GM21515 (cell line): Measurements from ENCODE around the gene MARVELD3.

ENCODE experiments used
- ATAC-seq: cut with Tn5 transposase; IDR thresholded peaks from one replicate; pipeline ENCODE4 v1.9.1; 2021; ENCODE audit not compliant: unreplicated experiment

MARVELD3 gene

DNA sequence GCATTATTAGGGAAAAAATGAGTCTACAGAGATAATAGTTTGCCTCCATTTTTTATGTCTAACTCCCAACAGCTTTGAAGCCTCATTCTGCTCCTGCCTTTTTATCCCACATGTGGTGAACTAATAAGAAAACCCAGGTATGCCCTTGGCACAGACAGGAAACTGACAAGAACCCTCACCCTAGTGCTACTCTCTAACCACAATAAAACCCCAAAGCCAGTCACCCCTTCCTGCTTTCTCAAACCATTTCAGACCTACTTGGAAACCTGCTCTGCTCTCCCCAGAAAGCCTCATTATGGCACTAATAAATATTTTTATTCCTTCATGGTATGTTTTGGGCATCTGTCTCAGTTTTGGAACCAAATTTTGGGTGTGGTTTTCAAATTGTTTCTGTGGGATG, 3.9 kb upstream of the MARVELD3 start:
- no peak for ATAC-seq

DNA sequence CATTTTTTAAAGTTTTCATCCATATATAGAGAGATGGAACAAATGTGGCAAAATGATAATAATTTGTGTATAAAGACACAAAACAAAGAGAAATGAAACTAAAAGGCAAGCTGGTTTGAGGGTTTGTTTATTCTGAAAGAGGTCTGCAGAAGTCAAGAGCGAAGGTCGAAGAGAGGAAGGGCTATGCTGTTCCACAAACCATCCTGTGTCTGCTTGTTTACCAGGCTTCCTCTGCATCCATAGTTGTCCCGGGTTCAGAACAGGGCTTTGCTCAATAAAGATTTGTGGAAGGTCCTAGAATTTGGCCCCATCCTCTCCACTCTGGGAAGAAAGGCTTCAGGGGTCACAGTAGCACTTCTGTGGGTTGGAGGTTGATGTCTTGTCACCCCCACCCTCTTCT, 2.4 kb upstream of the MARVELD3 start:
- no peak for ATAC-seq

GRCh38 chr16:71625113-71625850, 702 bp upstream of the MARVELD3 start:
- no peak for ATAC-seq

DNA sequence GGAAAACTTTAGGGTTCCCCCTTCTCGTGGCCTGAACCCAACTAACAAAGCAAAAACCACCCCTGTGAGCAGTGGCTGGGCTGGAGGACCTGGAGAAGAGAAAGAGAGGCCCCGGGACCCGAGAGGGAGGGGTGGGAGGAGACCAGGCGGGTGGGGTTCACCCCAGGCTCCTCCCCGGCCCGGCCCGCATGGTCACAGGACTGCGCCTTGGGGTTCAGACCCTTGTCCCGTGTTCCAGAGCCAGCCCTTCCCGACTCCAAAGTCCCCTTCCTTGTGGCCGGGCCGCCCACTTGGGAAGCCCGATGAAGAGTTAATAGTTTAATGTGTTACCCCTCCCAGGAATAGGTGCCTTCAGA, 852 bp downstream of the MARVELD3 start:
- ATAC-seq: no peak

DNA sequence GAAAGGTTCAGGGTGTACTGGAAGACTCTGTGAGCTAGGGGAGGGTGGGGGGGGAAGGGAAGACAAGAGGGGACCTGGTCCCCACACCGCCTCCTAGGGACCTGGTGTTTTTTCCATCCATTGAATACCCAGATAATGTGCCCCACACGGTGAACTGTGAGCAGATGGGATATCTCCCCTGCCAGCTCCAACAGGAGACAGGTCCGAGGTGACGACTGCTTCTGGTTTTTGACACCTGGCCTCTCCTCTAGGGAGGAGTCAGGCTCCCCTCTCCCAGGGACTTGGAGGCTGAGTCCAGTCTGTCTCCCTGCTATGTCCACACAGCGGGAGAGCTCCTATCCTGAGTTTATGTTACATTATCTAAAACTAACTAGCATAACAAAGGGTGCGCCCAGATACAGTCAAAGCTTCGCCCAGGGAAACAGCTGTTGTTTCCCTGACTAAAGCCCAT, 1.8 kb downstream of the MARVELD3 start:
- ATAC-seq: no peak

GRCh38 chr16:71628810-71629209, 2.8 kb downstream of the MARVELD3 start:
- no peak for ATAC-seq

- no peak for ATAC-seq
Measured at GRCh38 chr16:71629278-71630016, 3.5 kb downstream of the MARVELD3 start.

DNA sequence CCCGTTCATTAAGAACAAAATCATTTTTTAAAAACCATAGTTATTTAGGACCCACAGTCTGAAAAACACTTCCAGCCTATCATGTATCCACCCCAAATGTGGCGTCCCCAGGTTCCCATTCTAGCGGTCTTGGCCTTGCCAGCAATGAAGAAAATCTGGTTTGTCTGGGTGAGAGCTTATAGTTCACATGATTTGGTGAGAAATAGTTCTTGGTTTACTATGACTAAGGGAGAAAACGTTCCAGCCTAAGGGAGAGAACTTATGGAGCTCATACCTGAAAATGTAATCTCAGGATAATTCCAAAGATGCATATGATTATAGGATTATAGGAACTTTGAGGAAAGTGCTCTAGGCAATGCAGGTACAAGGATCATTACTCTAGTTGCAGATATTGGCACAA, 4.8 kb downstream of the MARVELD3 start:
- ATAC-seq: no peak

GRCh38 chr16:71631776-71632175, 5.8 kb downstream of the MARVELD3 start:
- no peak for ATAC-seq

- no peak for ATAC-seq
Measured at GRCh38 chr16:71635632-71636031, 9.6 kb downstream of the MARVELD3 start.

- no peak for ATAC-seq
Measured at GRCh38 chr16:71637398-71637797, 11.4 kb downstream of the MARVELD3 start.

DNA sequence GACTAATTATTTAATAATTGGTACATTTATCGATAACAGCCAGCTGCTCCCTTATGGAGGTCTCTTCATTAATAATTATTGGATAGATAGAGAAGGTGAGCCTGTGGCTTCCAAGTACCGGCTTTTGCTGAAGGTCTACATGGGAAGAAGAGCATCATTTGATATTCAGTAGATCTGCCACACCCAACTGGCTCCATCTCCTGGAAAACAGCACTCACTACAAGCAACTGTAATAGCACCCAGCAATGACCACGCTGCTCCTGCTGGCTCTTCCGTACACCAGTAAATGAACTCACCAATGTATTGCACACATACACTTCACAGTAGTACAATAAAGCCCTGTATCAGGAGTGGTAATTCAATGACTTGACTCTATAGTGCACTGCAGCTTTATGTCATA, 19.5 kb downstream of the MARVELD3 start:
- no peak for ATAC-seq

DNA sequence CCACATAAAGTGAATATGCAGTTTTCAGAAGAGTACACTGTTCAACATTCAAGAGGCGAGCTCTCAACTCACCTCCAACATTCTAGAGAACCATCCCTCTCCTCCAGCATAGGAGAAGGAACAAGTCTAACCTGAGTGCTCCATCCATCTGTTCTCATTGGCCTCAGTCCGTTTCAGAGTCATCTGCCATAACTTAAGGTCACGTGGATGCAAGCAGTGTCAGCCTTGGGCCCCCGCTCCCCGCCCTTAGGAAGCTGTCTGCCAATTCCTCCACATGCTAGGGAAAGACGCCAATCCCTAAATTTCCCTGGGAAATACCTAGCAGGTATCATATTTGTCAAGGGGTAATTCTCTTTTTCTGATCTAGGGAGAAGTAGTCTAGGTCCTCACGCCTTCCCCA, 21.4 kb downstream of the MARVELD3 start:
- ATAC-seq: no peak

- no peak for ATAC-seq
Measured at GRCh38 chr16:71648162-71648561, 22.2 kb downstream of the MARVELD3 start.

DNA sequence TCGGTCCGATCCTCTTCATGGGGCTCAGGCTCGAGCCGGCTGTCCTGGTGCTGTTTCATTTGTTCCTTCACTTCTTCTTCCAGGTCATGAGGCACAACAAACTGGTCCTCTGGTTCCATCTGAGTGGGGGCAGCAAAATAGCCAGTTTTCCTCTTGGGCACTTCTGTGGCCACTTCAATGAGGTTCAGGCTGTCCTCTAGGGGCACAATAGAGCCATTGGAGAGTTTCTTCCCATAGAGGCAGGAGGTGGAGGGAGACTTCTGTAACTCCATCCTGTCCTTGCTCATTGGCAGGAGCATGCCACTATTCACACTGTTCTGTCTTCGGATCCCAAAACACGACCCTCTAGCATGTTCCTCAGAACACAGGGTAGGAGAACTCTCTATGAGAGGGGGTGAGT, 22.9 kb downstream of the MARVELD3 start:
- no peak for ATAC-seq

GRCh38 chr16:71649704-71650103, 23.7 kb downstream of the MARVELD3 start:
- no peak for ATAC-seq

DNA sequence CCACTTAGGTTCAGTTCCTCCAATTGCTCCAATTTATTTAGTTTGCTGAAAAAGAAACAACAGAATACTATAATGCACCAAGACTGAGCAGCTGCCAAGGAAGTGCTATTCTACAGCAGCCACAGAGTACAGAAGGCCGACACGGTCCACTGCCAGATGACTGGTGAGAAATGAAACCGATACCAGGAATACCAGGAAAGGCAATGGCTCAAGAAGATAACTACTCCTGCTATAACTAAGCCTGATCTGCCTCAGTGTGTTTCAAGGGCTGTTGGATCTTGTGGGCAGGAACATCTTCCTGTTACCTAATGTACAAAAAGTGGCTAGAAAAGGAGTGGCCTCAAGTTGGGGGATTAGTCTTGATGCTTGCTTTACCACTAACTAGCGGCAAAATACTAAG, 32.8 kb downstream of the MARVELD3 start:
- no peak for ATAC-seq

GRCh38 chr16:71659471-71659870, 33.5 kb downstream of the MARVELD3 start:
- ATAC-seq: no peak

DNA sequence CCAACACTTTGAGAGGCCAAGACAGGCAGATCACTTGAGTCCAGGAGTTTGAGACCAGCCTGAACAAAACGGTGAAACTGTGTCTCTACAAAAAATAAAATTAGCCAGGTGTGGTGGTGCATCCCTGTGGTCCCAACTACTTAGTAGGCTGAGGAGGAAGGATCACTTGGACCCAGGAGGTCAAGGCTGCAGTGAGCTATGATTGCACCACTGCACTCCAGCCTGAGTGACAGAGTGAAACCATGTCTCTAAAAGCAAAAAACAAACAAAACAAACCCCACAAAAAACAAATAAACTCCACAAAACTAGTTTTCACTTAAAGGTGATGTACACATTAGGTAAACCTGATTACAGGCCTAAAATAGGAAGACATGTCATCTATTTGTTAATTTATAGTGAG, 40.3 kb downstream of the MARVELD3 start:
- no peak for ATAC-seq

DNA sequence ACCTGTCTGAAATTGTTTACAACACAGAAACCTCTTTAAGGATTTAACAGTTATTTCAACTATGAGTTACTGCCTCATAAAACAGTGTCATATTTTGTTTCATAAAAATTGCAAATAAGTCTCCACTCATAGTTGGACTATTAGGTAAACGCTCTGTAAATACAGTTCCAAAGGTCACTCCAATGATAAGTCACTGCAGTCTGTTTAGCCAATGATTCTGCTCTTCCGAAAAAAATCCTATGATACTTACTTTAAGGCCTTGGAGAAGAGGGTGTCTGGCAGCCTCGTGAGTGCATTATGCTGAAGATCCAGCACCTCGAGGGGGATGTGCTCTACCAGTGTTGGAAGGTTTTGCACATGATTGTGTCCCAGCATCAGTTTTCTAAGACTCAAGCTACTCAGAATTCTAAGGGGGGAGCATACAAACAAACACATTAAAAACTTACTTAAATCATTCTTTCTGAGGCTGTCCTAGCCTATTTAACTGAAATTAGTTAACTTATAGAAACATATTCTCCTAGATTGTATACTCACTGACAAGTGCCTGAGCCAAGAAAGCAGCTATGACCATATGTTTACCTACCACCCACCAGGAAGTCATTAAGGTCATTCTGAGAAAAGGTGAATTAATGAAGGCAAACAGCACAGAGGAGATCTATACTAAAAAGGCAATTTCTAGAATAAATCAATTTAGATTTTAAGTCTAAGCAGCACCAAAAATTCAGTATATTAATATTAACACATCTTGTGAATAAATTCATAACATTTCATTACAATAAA, 41.1 kb downstream of the MARVELD3 start:
- no peak for ATAC-seq

DNA sequence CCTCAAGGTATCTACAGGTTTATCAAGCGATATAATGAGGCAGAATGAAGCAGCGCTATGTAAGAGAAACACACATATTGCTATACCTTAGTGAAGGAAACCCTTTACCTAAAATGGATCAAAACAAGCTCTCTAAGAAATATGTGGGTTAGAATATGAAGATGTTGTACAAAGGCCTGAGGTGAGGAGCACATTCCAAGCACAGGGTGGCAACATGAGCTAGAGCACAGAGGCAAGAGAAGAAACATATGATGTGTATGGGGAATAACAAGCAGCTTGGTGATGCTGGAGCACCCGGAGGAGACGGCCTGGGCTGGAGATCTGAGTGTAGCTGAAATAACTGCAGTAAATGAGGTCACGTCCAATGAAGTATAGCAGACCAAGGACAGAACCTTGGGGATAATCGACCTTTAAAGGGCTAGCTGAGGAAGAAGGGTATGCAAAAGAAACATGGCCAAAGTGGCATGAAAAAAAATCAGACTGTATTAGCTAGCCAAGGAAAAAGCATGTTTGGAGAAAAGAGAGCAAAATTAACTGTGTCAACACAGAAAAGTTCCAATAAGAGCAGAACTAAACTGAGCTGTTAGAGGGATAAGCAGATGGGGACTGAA, 44.0 kb downstream of the MARVELD3 start:
- ATAC-seq: no peak
